SK-N-SH (cell line): Measurements from ENCODE around the gene NGB.

ENCODE experiments used
- CHD2 ChIP-seq: fragments of 150-350 bp; IDR thresholded peaks from 2 replicates; pipeline ENCODE4 v1.6.1; 2018; ENCODE audit warnings: low read length; ENCODE audit not compliant: partially characterized antibody
- CTCF ChIP-seq: fragments of 200-600 bp; sonication (generic); IDR thresholded peaks from 2 replicates; pipeline ENCODE4 v1.6.1; 2017; ENCODE audit warnings: antibody characterized with exemption, mild to moderate bottlenecking, moderate library complexity
- ELF1 ChIP-seq: IDR thresholded peaks from 2 replicates; pipeline ENCODE4 v1.4.0; 2012
- EZH2phosphoT487 ChIP-seq: fragments of 200-600 bp; sonication (generic); IDR thresholded peaks from 2 replicates; pipeline ENCODE4 v1.6.1; 2017; ENCODE audit warnings: low read depth, mixed run types, mild to moderate bottlenecking, antibody characterized with exemption, moderate library complexity, borderline replicate concordance
- FOSL2 ChIP-seq: IDR thresholded peaks from 2 replicates; pipeline ENCODE4 v1.4.0; 2012; ENCODE audit warnings: low read depth, mild to moderate bottlenecking, moderate library complexity, borderline replicate concordance
- FOXM1 ChIP-seq: IDR thresholded peaks from 2 replicates; pipeline ENCODE4 v1.4.0; 2012; ENCODE audit warnings: low read depth, mild to moderate bottlenecking
- POLR2AphosphoS5 ChIP-seq: IDR thresholded peaks from 2 replicates; pipeline ENCODE4 v1.6.1; 2012; ENCODE audit warnings: low read depth, low read length
- SIN3A ChIP-seq: IDR thresholded peaks from 2 replicates; pipeline ENCODE4 v1.6.1; 2012; ENCODE audit warnings: low read depth, mild to moderate bottlenecking, low read length, moderate library complexity, borderline replicate concordance
- TEAD4 ChIP-seq: IDR thresholded peaks from 2 replicates; pipeline ENCODE4 v1.4.0; 2012; ENCODE audit warnings: mild to moderate bottlenecking, borderline replicate concordance; ENCODE audit not compliant: insufficient read depth
- USF2 ChIP-seq: fragments of 150-350 bp; IDR thresholded peaks from 2 replicates; pipeline ENCODE4 v1.6.1; 2017; ENCODE audit warnings: antibody characterized with exemption, low read length, low read depth, borderline replicate concordance
- TF ChIP-seq, protein P1 (sequence below): IDR thresholded peaks from 2 replicates; pipeline ENCODE4 v1.4.0; 2012; ENCODE audit warnings: low read depth, borderline replicate concordance

DNA sequence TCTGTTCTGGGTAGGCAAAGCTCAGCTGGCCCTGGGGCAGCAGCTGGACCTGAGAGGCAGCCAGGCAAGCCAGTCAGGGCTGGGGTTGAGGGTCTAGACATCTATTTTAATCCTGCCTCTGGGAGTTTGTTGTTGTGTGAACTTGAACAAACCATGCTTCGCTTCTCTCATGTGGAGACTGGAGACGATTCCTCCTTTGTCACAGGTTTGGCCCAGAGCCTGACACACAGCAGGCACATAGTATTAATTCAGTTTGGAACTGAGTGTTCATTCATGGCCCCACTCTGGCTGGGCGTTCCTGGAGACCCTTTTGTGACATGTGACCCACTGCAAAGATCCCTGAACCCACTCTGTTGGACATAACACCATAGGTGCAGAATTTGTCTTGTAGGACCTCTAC is 39.3 kb downstream of the NGB start:
- TF ChIP-seq POLR2AphosphoS5: no peak
- no peak for TF ChIP-seq TEAD4
- no peak for TF ChIP-seq FOSL2
- TF ChIP-seq CTCF: no peak
- TF ChIP-seq USF2: no peak
- no peak for TF ChIP-seq CHD2
- TF ChIP-seq FOXM1: no peak
- TF ChIP-seq SIN3A: no peak
- no peak for TF ChIP-seq ELF1
- no peak for TF ChIP-seq EZH2phosphoT487
- TF ChIP-seq, protein P1, sequence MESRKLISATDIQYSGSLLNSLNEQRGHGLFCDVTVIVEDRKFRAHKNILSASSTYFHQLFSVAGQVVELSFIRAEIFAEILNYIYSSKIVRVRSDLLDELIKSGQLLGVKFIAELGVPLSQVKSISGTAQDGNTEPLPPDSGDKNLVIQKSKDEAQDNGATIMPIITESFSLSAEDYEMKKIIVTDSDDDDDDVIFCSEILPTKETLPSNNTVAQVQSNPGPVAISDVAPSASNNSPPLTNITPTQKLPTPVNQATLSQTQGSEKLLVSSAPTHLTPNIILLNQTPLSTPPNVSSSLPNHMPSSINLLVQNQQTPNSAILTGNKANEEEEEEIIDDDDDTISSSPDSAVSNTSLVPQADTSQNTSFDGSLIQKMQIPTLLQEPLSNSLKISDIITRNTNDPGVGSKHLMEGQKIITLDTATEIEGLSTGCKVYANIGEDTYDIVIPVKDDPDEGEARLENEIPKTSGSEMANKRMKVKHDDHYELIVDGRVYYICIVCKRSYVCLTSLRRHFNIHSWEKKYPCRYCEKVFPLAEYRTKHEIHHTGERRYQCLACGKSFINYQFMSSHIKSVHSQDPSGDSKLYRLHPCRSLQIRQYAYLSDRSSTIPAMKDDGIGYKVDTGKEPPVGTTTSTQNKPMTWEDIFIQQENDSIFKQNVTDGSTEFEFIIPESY: no peak
